ENCODE measurements around the gene PLXNA4.

The PLXNA4 gene

GRCh38 chr7:132560825-132561529, 15.3 kb downstream of the PLXNA4 start:
- no peak for DNase-seq

DNA sequence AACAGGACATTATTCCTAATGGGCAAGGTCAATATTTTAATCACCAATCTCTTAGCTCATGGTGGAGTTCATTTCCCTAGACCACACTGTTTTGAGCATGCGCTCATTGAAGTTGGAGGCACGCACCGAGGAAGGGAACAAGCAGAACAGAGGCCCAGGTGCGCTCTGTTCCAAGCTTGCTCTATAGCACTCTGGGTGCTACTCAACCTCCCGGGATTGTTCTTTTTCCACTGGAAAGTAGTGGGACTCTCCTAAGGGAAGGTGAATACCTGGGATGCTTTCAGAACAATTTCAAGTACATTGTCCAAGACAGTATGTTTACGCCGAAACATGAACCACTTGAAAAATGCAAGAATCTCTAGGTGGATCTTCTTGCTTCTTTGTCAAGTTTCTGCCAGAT, 16.2 kb downstream of the PLXNA4 start:
- DNase-seq = no peak

DNA sequence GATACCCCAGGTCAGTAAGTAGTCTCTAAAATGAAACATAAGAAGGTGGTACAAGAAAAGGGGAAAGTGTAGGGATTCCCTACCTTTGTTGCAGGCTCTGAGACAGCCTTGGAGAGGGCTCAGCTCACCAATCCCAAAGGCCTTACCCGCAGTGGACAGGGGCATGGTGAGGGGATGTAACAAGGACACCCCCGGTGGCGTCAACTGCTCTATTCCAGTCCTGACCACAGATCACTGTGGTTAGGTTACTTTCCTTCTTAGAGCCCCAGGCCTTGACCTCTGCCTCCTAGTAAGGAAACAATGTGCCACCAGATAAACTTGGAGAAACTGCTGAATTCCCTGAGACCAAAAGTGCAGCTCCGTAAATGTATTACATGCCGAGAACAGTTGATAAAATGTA, 17.5 kb downstream of the PLXNA4 start:
- no peak for DNase-seq

GRCh38 chr7:132557489-132558044, 18.7 kb downstream of the PLXNA4 start:
- no peak for DNase-seq

- no peak for DNase-seq
Observed at GRCh38 chr7:132554446-132554845, 21.8 kb downstream of the PLXNA4 start.

GRCh38 chr7:132553031-132553430, 23.2 kb downstream of the PLXNA4 start:
- DNase-seq = no peak

GRCh38 chr7:132551886-132552285, 24.4 kb downstream of the PLXNA4 start:
- DNase-seq = no peak

GRCh38 chr7:132551439-132551838, 24.8 kb downstream of the PLXNA4 start:
- no peak for DNase-seq

GRCh38 chr7:132548489-132549078, 27.7 kb downstream of the PLXNA4 start:
- no peak for DNase-seq

DNA sequence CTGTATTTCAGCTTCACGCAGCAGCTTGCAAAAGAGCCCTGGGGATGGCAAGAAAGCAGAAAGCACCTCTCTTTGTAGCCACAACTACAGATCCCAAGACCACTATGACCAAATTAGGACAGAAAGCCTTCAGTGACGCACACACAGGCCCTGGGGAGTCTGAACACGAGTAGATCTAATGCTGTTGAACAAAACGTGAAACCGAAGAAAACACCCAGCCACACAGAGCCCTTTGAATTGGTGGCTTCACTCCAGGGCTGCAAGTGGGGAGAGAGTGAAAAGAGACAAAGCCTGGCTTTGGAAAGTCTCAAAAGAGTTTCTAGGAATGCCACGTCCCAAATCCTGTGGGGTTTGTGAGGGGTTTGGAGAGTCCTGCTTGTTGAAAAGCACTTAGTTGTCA, 28.4 kb downstream of the PLXNA4 start:
- DNase-seq = no peak

DNA sequence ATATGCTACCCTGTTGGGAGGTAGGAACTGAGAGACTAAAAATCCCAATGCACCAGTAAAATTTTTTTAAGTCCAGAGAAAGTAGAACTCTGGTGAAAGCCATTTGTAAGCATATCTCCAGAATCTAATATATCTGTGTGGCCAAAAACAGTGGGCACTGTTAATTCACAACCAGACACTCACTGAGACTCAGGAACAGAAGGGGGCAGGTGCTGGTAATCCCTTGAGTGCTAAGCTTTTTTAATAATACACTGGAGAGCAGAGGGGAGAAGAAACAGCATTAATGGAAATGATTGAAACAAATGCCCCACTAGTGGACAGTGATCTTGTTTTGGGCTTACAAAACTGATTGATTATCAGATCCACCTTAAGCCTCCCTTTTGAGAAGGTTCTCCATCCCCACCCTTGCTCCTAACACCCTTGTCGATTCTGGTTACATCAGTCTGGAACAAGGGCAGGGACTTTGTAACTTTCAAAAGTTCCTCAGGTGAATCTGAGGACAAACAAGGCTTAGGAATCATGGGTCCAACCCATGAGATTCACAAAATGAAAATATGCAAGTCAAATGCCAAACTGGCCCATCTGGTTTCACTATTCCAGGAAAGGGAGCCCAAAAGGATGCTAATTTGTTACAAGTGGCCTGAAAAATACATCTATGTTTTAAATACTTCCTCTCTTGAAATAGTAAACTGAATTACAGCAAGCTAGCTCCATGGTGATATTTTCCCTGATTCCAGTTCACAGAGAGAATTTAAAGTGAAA, 29.7 kb downstream of the PLXNA4 start:
- no peak for DNase-seq

- no peak for DNase-seq
Observed at GRCh38 chr7:132545756-132546155, 30.5 kb downstream of the PLXNA4 start.

DNA sequence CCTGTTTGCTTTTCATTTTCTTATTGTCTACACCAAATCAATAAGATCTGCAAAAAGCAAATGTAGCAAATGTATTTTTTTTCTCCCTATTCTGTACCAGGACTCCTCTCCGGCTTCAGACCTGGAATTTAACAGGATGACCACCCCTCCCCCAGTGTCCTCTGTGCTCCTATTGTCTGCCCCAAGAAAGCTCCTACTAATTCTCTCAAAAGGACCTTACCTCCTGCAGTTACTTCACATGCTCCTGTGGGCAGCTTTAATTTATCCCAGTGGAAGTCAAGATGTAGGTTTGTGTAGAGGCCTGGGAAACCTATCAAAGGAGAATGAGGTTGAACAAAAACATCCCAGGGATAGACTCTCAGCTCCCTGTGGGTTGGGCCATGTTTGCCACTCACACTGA, 31.3 kb downstream of the PLXNA4 start:
- DNase-seq = no peak

GRCh38 chr7:132544025-132544424, 32.2 kb downstream of the PLXNA4 start:
- no peak for DNase-seq

GRCh38 chr7:132542895-132543294, 33.4 kb downstream of the PLXNA4 start:
- no peak for DNase-seq

GRCh38 chr7:132541656-132542055, 34.6 kb downstream of the PLXNA4 start:
- no peak for DNase-seq

DNA sequence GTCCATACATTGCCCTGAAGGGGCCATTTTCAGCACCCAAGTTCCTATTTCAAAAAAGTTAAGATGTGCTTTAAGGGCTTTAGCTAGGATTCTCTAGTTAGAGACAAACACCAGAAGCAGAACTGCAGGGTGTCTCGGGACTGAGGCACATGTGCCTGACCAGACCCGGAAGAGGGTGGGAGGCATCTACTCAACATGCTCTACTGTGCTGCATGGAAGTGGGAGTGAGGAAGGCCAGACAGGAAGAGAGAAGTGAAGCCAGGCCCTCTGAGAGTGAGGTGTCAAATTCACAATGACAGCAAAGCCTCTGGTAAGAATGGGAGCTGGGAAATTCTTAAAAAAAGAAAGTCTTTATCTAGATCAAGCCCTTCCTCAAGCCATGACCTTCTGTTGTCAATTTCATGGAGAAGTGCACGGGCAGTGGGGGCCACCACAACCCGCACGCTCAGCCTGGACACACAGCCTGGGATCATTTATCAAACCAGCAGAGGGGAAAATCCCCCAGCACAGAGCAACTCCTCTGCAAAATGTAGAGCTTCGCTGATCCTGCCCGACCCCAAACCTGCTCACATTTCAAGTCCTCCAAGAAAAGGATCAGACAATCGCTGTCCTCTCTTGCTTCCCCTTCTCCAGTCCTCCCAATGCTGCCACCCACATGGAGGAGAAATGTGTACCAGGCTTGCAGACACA, 38.7 kb downstream of the PLXNA4 start:
- DNase-seq = no peak

GRCh38 chr7:132536654-132537395, 39.4 kb downstream of the PLXNA4 start:
- no peak for DNase-seq

DNA sequence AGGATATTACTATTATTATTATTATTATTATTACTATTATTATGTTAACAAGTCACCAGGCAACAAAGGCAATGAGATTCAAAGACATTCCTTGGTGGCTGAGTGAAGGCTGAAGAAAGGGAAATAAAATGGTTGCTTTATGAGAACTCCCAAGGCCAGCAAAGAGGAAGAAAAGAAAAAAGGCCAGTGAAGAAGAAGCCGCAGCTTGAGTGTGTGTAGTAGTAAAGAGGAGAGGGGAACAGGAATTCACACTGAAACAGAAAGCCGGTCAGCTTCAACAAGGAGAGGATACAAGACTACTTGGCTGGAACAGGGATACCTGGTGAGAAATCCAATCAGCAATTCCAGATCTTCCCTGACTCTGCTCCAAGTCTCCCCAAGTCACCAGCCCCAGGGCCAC, 42.4 kb downstream of the PLXNA4 start:
- no peak for DNase-seq

GRCh38 chr7:132532281-132532680, 44.0 kb downstream of the PLXNA4 start:
- no peak for DNase-seq

- DNase-seq = no peak
Observed at GRCh38 chr7:132531562-132531961, 44.7 kb downstream of the PLXNA4 start.

GRCh38 chr7:132528695-132529094, 47.6 kb downstream of the PLXNA4 start:
- DNase-seq = no peak
